Caco-2 (cell line): ENCODE data around the gene CLCF1. TPM values are rescaled to one million over a fixed set of nuclear protein-coding genes. Genes with fewer than 3 reads are reported as not detected.

Source experiments
- BruUV-seq: library from RNA; stranded (reverse); fragments of 400-500 nt; replicated peaks from 2 replicates; lab custom pipeline; 2021; lab: Mats Ljungman, UMichigan
- CTCF ChIA-PET: fragments of 300-600 bp; sonication (Branson Sonifier 250); formaldehyde crosslinking; loops from one replicate; lab custom pipeline; 2022; ENCODE audit warnings: antibody characterized with exemption; lab: Charles Lee
- POLR2A ChIA-PET: fragments of 300-600 bp; sonication (Branson Sonifier 250); formaldehyde crosslinking; loops from one replicate; lab custom pipeline; 2022; ENCODE audit warnings: antibody characterized with exemption; lab: Charles Lee
- DNase-seq, 2 experiments: peaks; one replicate each; pipeline versions ENCODE4 v3.0.0 to v3.0.0-alpha.2; 2020 to 2022
- H3K27me3 ChIP-seq: replicated peaks from 2 replicates; pipeline ENCODE4 v1.6.0; 2011; ENCODE audit warnings: low read length; ENCODE audit not compliant: control insufficient read depth, insufficient read depth
- H3K36me3 ChIP-seq: 2 replicates; pipeline ENCODE4 v1.5.1; 2011; ENCODE audit warnings: low read length; ENCODE audit not compliant: control insufficient read depth, insufficient read depth
- H3K4me1 ChIP-seq: fragments of 250-450 bp; sonication (Bioruptor Pico); 2 replicates; pipeline ENCODE4 v1.5.1; 2020; ENCODE audit warnings: mild to moderate bottlenecking
- H3K4me3 ChIP-seq: 2 replicates; pipeline ENCODE4 v1.5.1; 2011; ENCODE audit warnings: low read depth, mild to moderate bottlenecking, control low read depth, low read length
- H3K9me3 ChIP-seq: fragments of 250-450 bp; sonication (Bioruptor Pico); 2 replicates; pipeline ENCODE4 v1.5.1; 2020; ENCODE audit warnings: mild to moderate bottlenecking, moderate library complexity
- H3K27ac Mint-ChIP-seq: one replicate; pipeline ENCODE4 v1.8.0; 2022; ENCODE audit warnings: mixed read lengths; ENCODE audit not compliant: unreplicated experiment
- H3K27me3 Mint-ChIP-seq: one replicate; pipeline ENCODE4 v1.8.0; 2022; ENCODE audit warnings: mixed read lengths; ENCODE audit not compliant: insufficient read depth, unreplicated experiment
- H3K36me3 Mint-ChIP-seq: one replicate; pipeline ENCODE4 v1.8.0; 2022; ENCODE audit warnings: mild to moderate bottlenecking, mixed read lengths; ENCODE audit not compliant: insufficient read depth, unreplicated experiment
- H3K4me1 Mint-ChIP-seq: one replicate; pipeline ENCODE4 v1.8.0; 2022; ENCODE audit warnings: low read depth, mixed read lengths; ENCODE audit not compliant: unreplicated experiment
- H3K4me3 Mint-ChIP-seq: one replicate; pipeline ENCODE4 v1.8.0; 2022; ENCODE audit warnings: mild to moderate bottlenecking, moderate library complexity, mixed read lengths; ENCODE audit not compliant: unreplicated experiment
- H3K9me3 Mint-ChIP-seq: one replicate; pipeline ENCODE4 v1.8.0; 2022; ENCODE audit warnings: mixed read lengths; ENCODE audit not compliant: unreplicated experiment
- intact Hi-C: fragments of 100-400 bp; cut with micrococcal nuclease; formaldehyde crosslinking; loops from one replicate; pipeline ENCODE4 v1.10.0; 2022; ENCODE audit not compliant: unreplicated experiment
- total RNA-seq: library from RNA; stranded (reverse); gene quantifications from 2 replicates; pipeline ENCODE4 v1.2.3, GENCODE V29; 2022
- TF ChIP-seq, protein P1 (sequence below), 2 experiments: fragments of 200-600 bp in 1 of 2; IDR thresholded peaks; 1 replicate in 1 of 2; 2 replicates in 1 of 2; pipeline versions ENCODE4 v1.5.1 to v1.8.0; 2011 to 2022; ENCODE audit warnings: antibody characterized with exemption in 1 of 2, control low read depth in 1 of 2, inconsistent platforms in 1 of 2, low read depth in 1 of 2, low read length in 1 of 2, mild to moderate bottlenecking in 1 of 2, moderate library complexity in 1 of 2; ENCODE audit not compliant: insufficient read depth in 1 of 2, severe bottlenecking in 1 of 2, unreplicated experiment in 1 of 2

Gene CLCF1
- total RNA-seq, 1 experiment from 2014 or later, result 4.5 TPM

DNA sequence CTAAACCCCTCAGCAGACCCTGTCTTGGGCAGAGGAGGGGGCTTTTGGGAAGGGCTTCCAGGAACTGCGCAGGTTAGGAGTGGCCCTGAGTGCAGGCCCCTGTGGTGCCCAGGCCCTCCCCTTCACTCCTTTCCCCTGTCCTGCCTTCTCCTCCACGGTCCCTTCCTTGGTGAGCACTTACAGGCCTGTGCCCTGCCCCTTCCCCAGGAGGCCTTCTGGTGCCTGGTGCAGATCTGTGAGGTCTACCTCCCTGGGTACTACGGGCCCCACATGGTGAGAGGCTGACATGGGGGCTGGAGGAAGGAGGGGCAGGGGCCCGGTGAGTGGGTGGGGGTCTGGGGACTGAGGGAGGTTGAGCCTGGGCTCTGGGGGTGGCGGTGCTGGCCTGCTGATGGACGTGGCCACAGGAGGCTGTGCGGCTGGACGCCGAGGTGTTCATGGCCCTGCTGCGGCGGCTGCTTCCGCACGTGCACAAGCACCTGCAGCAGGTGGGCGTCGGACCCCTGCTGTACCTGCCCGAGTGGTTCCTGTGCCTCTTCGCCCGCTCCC lies 33.1 kb upstream of the CLCF1 start:
- CTCF ChIA-PET, result interaction anchor here (0.7 to 1.2 kb wide), 5 partner anchors 12 to 288 kb away, joined by 3 to 6 read pairs (median 3); partner anchors contain the start of genes CORO1B and KDM2A
- no peak overlapping the region for H3K4me3 ChIP-seq
- no peaks in the 10 kb centered on the region for H3K36me3 ChIP-seq
- no peak overlapping the region for H3K4me3 Mint-ChIP-seq
- peaks cover 7% of the 10 kb centered on the region for H3K4me1 Mint-ChIP-seq
- TF ChIP-seq, protein P1, sequence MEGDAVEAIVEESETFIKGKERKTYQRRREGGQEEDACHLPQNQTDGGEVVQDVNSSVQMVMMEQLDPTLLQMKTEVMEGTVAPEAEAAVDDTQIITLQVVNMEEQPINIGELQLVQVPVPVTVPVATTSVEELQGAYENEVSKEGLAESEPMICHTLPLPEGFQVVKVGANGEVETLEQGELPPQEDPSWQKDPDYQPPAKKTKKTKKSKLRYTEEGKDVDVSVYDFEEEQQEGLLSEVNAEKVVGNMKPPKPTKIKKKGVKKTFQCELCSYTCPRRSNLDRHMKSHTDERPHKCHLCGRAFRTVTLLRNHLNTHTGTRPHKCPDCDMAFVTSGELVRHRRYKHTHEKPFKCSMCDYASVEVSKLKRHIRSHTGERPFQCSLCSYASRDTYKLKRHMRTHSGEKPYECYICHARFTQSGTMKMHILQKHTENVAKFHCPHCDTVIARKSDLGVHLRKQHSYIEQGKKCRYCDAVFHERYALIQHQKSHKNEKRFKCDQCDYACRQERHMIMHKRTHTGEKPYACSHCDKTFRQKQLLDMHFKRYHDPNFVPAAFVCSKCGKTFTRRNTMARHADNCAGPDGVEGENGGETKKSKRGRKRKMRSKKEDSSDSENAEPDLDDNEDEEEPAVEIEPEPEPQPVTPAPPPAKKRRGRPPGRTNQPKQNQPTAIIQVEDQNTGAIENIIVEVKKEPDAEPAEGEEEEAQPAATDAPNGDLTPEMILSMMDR (IDR thresholded peaks at IDR 0.05; ENCODE audit: insufficient read depth in 1 of 2, low read depth in 1 of 2, low read length in 1 of 2, severe bottlenecking in 1 of 2, unreplicated experiment in 1 of 2), result no peak
- no peak for DNase-seq
- intact Hi-C loops, result no loop called here
- H3K27ac Mint-ChIP-seq, result no peak overlapping the region
- no TSS peak for BruUV-seq
- H3K4me1 ChIP-seq, result peaks cover 4% of the 10 kb centered on the region
- POLR2A ChIA-PET, result interaction anchor here (0.6 kb wide), 1 partner anchor 583 kb away, joined by 3 read pairs; no protein-coding TSS in a partner anchor
- no peaks in the 10 kb centered on the region for H3K27me3 Mint-ChIP-seq
- no peaks in the 10 kb centered on the region for H3K9me3 Mint-ChIP-seq
- no peaks in the 10 kb centered on the region for H3K9me3 ChIP-seq
- peaks cover 12% of the 10 kb centered on the region for H3K36me3 Mint-ChIP-seq
- no peaks in the 10 kb centered on the region for H3K27me3 ChIP-seq

DNA sequence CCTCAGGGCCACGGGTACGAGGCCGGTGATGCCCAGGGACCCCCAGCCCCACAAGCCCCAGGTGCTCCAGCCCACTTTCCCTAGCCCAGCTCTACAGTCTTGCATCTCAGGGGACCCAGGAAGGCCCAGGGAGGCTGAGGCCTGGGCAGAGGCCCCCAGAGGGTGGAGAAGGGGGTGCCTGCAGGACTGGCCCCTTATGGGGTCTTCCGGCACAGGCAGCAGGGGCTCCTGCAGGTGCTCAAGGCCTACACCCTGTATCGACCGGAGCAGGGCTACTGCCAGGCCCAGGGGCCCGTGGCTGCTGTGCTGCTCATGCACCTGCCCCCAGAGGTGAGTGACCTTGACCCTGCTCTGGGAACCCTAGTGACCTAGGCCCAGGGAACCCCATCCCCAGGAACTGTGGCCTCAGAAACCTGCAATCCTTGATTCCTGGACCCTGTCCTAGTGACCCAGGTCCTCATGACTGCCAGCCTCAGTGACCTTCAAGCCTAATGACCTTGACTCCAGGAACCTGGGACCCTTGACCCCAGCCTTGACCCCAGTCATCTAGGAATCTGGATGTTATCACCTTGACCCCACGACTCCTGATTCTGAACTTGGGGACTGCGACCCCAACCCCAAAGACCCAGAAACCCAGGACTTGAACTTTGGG lies 32.4 kb upstream of the CLCF1 start:
- H3K4me3 Mint-ChIP-seq, result no peak overlapping the region

DNA sequence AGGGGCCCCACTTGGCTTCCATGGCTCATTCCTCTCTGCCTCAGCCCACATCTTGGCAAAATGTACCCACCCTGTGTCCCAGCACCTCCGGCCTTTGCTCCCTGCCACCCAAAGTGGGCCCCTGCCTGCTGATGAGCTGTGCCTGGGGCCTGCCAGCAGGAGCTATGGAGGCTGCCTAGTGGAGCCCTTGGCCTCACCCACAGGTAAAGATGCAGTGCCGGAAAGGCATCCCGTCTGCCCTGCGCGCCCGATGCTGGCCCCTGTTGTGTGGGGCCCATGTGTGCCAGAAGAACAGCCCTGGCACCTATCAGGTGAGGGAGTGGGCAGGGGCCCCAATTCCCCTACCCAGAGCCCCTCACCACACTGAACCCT lies 31.8 kb upstream of the CLCF1 start:
- ChIA-PET CTCF (interaction anchor here (0.5 kb wide), 1 partner anchor 80 kb away, joined by 4 read pairs; no protein-coding TSS in a partner anchor), POLR2A (no interaction called here)
- H3K4me3 Mint-ChIP-seq, result no peak overlapping the region
- peaks cover 11% of the 10 kb centered on the region for H3K4me1 ChIP-seq
- H3K9me3 Mint-ChIP-seq, result no peaks in the 10 kb centered on the region
- peaks cover 20% of the 10 kb centered on the region for H3K36me3 Mint-ChIP-seq
- no peaks in the 10 kb centered on the region for H3K36me3 ChIP-seq
- H3K9me3 ChIP-seq, result no peaks in the 10 kb centered on the region
- BruUV-seq, result no TSS peak
- no peak overlapping the region for H3K4me3 ChIP-seq
- no peak overlapping the region for H3K27ac Mint-ChIP-seq
- H3K4me1 Mint-ChIP-seq, result no peaks in the 10 kb centered on the region
- no peaks in the 10 kb centered on the region for H3K27me3 Mint-ChIP-seq
- TF ChIP-seq, protein P1 (IDR thresholded peaks at IDR 0.05; ENCODE audit: insufficient read depth in 1 of 2, low read depth in 1 of 2, low read length in 1 of 2, severe bottlenecking in 1 of 2, unreplicated experiment in 1 of 2), result no peak
- intact Hi-C loops, result no loop called here
- no peaks in the 10 kb centered on the region for H3K27me3 ChIP-seq
- DNase-seq, result no peak

More for the DNA sequence above, 32.4 kb upstream of the CLCF1 start:
- Mint-ChIP-seq H3K9me3 (no peaks in the 10 kb centered on the region), H3K4me1 (peaks cover 1% of the 10 kb centered on the region), H3K27me3 (no peaks in the 10 kb centered on the region), H3K36me3 (peaks cover 14% of the 10 kb centered on the region), H3K27ac (no peak overlapping the region)
- Histone ChIP-seq H3K4me1 (peaks cover 5% of the 10 kb centered on the region), H3K36me3 (no peaks in the 10 kb centered on the region), H3K9me3 (no peaks in the 10 kb centered on the region), H3K27me3 (no peaks in the 10 kb centered on the region), H3K4me3 (no peak overlapping the region)
- no TSS peak for BruUV-seq
- ChIA-PET POLR2A (no interaction called here), CTCF (no interaction called here)
- TF ChIP-seq, protein P1 (IDR thresholded peaks at IDR 0.05; ENCODE audit: insufficient read depth in 1 of 2, low read depth in 1 of 2, low read length in 1 of 2, severe bottlenecking in 1 of 2, unreplicated experiment in 1 of 2), result no peak
- DNase-seq, result no peak
- intact Hi-C loops, result no loop called here
